HG03108 (cell line): ENCODE data around the gene MAPK6.
A peak's percentile ranks its signal among the peaks of the same experiment; 100 is the strongest.
"Not testable (repeated sequence)": the region's sequence is repeated elsewhere in the genome, so short reads cannot be mapped to it uniquely, and the experiment has no call there.

Experiments
- ATAC-seq: cut with Tn5 transposase; IDR thresholded peaks from one replicate; pipeline ENCODE4 v1.9.1; 2021; ENCODE audit warnings: moderate library complexity; ENCODE audit not compliant: unreplicated experiment

MAPK6 gene

GRCh38 chr15:52018693-52019393, at the start of gene MAPK6:
Gene MAPK6 (plus strand): TSS chr15:52019219. CDS start chr15:52046461, 27,242 bp downstream.
- peak; percentile 60 for ATAC-seq

DNA sequence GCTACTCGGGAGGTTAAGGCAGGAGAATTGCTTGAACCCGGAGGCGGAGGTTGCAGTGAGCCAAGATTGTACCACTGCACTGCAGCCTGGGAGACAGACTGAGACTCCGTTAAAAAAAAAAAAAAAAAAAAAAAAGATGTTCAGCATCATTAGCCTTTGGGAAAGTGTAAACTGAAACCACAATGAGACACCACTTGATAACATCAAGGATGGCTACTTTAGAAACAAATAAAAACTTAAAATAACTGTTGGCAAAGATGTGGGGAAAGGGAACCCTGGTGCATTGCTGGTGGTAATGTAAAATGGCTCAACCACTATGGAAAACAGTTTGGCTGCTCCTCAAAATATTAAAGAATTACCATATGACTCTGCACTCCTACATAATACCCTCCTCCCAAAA, 49.3 kb upstream of the MAPK6 start:
- ATAC-seq: no peak

DNA sequence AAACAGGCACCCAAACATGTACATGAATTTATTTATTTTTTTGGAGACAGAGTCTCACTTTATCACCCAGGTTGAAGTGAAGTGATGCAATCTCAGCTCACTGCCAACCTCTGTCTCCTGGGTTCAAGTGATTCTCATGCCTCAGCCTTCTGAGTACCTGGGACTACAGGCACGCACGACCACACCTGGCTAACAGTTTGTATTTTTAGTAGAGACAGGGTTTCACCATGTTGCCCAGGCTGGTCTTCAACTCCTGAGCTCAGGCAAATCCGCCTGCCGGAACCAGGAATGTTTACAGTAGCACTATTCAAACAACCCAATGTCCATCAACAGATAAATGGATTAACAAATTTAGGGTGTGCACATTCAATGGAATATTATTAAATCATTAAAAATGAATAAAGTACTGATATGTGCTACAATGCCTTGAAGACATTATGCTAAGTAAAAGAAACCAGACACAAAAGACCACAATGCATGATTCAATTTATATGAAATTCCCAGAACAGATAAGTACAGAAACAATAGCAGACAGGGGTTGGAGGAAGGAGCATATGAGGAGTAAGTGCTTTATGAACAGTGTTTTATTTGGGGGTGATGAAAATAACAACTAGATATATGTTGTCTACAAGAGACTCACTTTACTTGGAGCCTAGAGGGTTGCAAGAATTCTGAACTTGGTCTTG, 48.7 kb upstream of the MAPK6 start:
- ATAC-seq: no peak

- ATAC-seq: no peak
These were observed 48.0 kb upstream of the MAPK6 start for GRCh38 chr15:51971032-51971374.

- peak; percentile 83 for ATAC-seq
These were observed 47.5 kb upstream of the MAPK6 start, which contains the start of gene LEO1 for GRCh38 chr15:51971375-51972133. Gene LEO1 (minus strand): TSS chr15:51971778. CDS start chr15:51971745, 33 bp downstream.

- no peak for ATAC-seq
These were observed 45.8 kb upstream of the MAPK6 start for GRCh38 chr15:51973220-51973619.

- ATAC-seq: no peak
These were observed 45.2 kb upstream of the MAPK6 start for GRCh38 chr15:51973775-51974174.

GRCh38 chr15:51982013-51982769, 36.8 kb upstream of the MAPK6 start:
- ATAC-seq: peak; percentile 94

DNA sequence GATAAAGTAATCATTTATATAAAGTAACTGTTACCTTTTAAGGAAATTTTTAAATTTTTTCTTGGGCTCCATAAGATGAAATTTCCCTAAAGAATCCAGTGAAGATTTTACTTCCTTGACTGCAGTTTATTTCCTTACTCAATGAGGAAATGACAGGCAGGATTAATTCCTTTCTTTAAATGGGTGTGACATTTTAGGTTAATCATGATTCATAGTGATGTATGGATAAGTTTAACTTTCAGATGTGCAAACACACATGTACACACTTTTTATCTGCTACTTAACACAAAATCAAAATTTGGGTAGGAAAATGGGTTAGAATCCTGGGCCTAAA, 36.3 kb upstream of the MAPK6 start:
- no peak for ATAC-seq

DNA sequence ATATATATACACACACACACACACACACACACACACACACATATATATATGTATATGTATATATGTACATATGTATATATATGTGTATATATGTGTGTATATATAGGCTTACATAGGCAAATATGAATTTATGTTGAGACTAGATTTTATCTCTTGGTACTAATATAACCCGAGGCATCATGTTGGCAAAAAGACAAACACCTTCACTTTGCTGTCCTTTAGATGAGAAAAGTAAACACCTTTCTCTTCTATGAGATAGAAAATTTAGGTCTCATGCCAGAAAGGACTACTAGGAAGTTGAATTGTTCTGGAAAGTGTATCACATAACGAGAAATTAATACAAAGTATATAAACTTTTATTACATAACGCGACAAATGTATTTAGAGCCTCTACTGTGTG, 27.9 kb upstream of the MAPK6 start:
- ATAC-seq: no peak

DNA sequence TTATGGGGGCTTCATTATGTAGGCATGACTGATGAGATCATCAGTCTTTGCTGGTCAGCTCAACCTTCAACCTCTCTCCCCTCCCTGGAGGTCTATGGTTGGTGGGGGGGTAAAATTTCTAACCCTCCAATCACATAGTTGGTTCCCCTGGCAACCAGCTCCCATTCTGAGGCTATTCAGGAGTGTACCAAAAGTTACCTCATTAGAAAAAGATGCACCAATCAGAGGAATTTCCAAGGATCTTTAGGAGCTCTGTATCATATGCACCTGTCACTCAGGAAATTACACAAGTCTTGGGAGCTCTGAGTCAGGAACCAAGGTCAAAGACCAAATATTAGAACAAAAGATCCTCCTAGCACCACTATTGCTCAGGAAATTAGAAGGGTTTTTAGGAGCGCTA, 26.1 kb upstream of the MAPK6 start:
- ATAC-seq: no peak

DNA sequence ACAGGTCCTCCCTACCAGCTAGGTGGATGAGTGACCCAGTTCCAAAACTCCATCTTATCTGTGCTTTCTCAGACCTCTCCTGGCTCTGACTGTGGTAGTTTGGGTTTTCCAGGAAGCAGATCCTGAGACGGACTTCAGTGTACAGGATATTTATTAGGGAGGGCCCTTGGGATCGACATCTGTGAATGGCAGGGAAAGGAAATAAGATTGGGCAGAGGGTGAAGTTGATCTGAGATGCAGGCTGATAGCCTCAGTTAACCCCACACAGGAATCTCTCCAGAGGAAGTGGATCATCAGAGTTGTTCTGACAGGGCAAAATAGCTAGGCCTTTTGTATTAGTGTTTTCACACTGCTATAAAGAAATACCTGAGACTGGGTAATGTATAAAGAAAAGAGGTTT, 16.7 kb upstream of the MAPK6 start:
- ATAC-seq: no peak

DNA sequence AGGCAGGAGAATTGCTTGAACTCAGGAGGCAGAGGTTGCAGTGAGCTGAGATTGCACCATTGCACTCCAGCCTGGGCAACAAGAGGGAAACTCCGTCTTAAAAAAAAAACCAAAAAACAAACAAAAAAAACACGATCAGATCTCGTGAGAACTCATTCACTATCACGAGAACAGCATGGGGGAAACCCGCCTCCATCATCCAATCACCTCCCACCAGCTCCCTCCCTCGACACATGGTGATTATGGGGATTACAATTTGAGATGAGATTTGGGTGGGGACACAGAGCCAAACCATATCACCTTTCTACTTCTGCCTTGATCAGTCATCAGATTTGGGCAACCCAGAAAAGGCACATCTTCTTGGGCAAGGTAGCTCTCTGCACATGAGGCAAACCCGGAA, 15.9 kb upstream of the MAPK6 start:
- not testable (repeated sequence) for ATAC-seq

DNA sequence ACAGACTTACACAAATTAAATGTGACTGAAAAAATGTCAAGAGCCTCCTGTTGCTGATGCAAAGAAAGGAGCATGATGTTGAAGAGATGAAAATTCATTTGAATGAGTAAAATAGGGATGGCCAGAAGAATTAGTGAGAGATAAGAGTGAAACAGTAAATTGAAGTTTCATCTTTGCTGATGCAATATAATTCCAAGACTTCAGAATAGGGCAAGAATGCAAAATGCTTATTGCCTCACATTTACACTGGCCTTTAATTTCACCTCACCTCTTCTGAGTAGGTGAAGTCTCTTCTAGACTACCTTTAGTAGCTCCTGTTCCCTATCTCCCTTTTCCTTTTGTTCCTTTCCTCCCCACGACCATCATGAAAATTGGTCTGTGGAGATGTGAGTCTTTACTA, 15.3 kb upstream of the MAPK6 start:
- no peak for ATAC-seq

GRCh38 chr15:52004806-52005205, 14.2 kb upstream of the MAPK6 start:
- ATAC-seq: no peak

GRCh38 chr15:52005748-52006701, 13.0 kb upstream of the MAPK6 start:
- ATAC-seq: peak; percentile 64

GRCh38 chr15:52006702-52007340, 12.2 kb upstream of the MAPK6 start:
- ATAC-seq: peak; percentile 34

DNA sequence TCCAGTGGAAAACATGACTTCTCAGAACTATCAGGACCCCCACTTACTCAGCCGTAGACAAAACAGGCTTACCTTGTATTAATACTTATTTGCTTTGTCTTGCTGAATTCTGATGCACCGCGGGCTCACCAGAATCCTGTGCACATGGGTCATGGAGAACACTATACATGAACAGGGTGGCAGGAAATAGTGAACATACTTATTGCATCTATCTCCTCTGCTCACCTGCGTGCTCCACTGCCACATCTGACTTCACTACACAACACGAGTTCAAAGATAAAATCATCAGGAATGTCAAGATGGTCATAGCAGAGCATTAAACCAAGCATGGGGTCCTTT, 10.7 kb upstream of the MAPK6 start:
- ATAC-seq: no peak

DNA sequence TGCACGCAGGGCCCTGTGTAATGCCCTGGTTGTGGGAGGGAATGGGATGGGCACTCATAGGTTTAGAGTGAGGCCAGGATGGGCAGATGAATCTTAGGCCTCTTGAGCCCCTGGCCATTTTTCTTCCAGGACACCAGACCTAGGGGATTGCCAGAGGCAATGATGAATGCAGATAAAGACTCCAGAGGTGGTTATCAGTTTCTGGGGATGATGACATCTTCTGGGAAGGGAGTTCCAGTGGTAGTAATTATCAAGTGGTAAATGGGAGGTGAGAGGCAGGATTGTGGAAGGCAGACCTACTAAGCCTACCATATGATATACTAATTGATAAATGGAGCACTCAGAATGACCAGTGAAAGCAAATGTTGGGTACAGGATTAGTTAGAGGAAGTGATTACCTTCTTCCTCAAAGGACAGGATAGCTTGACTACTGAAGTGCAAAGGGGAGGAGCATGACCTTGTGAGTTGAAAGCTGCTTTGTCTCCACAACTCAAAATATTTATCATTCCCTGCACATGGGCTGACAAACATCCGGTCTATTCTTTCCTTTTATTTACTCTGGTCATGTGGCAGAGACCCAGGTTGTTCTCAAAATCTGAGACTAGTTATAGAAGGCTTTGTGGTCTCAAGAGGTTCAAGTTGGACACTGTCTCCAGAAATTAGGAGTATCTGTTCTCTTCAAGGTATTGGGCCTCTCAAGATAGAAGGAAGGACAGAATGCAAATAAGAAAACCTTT, 10.2 kb upstream of the MAPK6 start:
- ATAC-seq: peak; percentile 19
